Measurements from ENCODE around the gene ST3GAL6. TPM values are rescaled to one million over a fixed set of nuclear protein-coding genes. Genes with fewer than 3 reads are reported as not detected.

Gene ST3GAL6
- total and polyA plus RNA-seq, 2 of the 4 experiments (the other 2 are of a cell fraction) = 0.36 to 0.99 TPM

- ATAC-seq (ENCODE audit: low read depth) (no peak), DNase-seq (no peak)
- H3K27me3 ChIP-seq (ENCODE audit: control insufficient read depth, insufficient read depth, low read length) = no peaks in the 10 kb centered on the region
- 100% methylated on average over 2 of the region's 3 CpGs; no CpG with 5 or more reads in 1 of the 2 experiments for WGBS, 2 experiments (ENCODE audit: extremely low coverage in 2 of 2, insufficient read length in 1 of 2)
- H4K20me1 ChIP-seq (ENCODE audit: insufficient read depth, low read length) = peaks cover 3% of the 10 kb centered on the region; the same call in 1 of the 2 replicates
- peak overlapping the region; percentile 18; the same call in 1 of the 2 replicates for H2AK5ac ChIP-seq (ENCODE audit: low read depth, low read length)
- H3K4ac ChIP-seq (ENCODE audit: low read depth, low read length) = no peak overlapping the region
- H3K23ac ChIP-seq (ENCODE audit: low read depth, low read length) = peak overlapping the region; percentile 80; the same call in 1 of the 2 replicates
- H3K9me3 ChIP-seq (ENCODE audit: control insufficient read depth, insufficient read depth, low read length) = peaks cover 2% of the 10 kb centered on the region; the same call in 1 of the 2 replicates
- ChIA-PET CTCF (interaction anchor here (3.0 kb wide), 1 partner anchor 168 kb away, joined by 11 read pairs; no protein-coding TSS in a partner anchor), POLR2A (ENCODE audit: unreplicated experiment) (no interaction called here)
- H2BK5ac ChIP-seq (ENCODE audit: low read depth, low read length, poor library complexity, severe bottlenecking) = no peak overlapping the region
- no peak overlapping the region for H3K4me3 ChIP-seq (ENCODE audit: insufficient read depth, low read depth, low read length)
- H4K5ac ChIP-seq (ENCODE audit: low read depth, low read length) = peak overlapping the region; percentile 72; the same call in 1 of the 2 replicates
- no peak overlapping the region for H2AK9ac ChIP-seq (replicated peaks; ENCODE audit: low read depth, low read length, poor library complexity)
- H3K36me3 ChIP-seq (ENCODE audit: control insufficient read depth, insufficient read depth, low read length) = peaks cover 2% of the 10 kb centered on the region
- H3K27ac ChIP-seq (ENCODE audit: insufficient read depth, low read length) = no peak overlapping the region
- peak overlapping the region in 1 of 2 experiments; percentile 1; a peak in 1 of 4 replicates for H4K8ac ChIP-seq (ENCODE audit: low read depth in 2 of 2, low read length in 2 of 2)
- no peak for TF ChIP-seq MAZ (IDR thresholded peaks at IDR 0.05; ENCODE audit: borderline replicate concordance, low read depth, low read length)
- TF ChIP-seq ELK1 (IDR thresholded peaks at IDR 0.05; ENCODE audit: borderline replicate concordance, low read depth, low read length) = no peak
- TF ChIP-seq RFX5 (IDR thresholded peaks at IDR 0.05; ENCODE audit: low read depth, low read length) = no peak
- no peak for TF ChIP-seq BHLHE40 (IDR thresholded peaks at IDR 0.05; ENCODE audit: low read depth, low read length)
- TF ChIP-seq CHD1 (IDR thresholded peaks at IDR 0.05; ENCODE audit: low read depth, low read length) = no peak
- no peak for TF ChIP-seq FOS (IDR thresholded peaks at IDR 0.05; ENCODE audit: low read depth, low read length)
- no peak for TF ChIP-seq POLR2A (IDR thresholded peaks at IDR 0.05; ENCODE audit: low read depth, low read length)
- TF ChIP-seq MXI1 (IDR thresholded peaks at IDR 0.05; ENCODE audit: borderline replicate concordance, low read depth, low read length) = no peak
- TF ChIP-seq CEBPB (IDR thresholded peaks at IDR 0.05; ENCODE audit: low read depth, low read length) = no peak
- no peak for TF ChIP-seq NFE2L2 (IDR thresholded peaks at IDR 0.05; ENCODE audit: low read depth, low read length)
- TF ChIP-seq SMC3 (IDR thresholded peaks at IDR 0.05; ENCODE audit: low read depth, low read length) = no peak
- H3K18ac ChIP-seq (ENCODE audit: low read depth, low read length) = peak overlapping the region; percentile 18; the same call in 1 of the 2 replicates
- H3K14ac ChIP-seq (replicated peaks; ENCODE audit: low read depth, low read length) = peak overlapping the region; percentile 60
- no TSS peak for BruUV-seq (replicated peaks)
- no peak overlapping the region for H2BK20ac ChIP-seq (ENCODE audit: low read depth, low read length)
- no peak overlapping the region; the same call in 1 of the 2 replicates for H4K91ac ChIP-seq (ENCODE audit: insufficient read depth, low read depth, low read length)
- no peak overlapping the region for H3K56ac ChIP-seq (ENCODE audit: extremely low read depth, insufficient read depth, low read length)
- dilution Hi-C loops (cut with HindIII; ENCODE audit: low sequenced_read_pairs, unreplicated experiment) (no loop called here), intact Hi-C loops (cut with micrococcal nuclease) (no loop called here), in situ Hi-C loops (cut with MboI; ENCODE audit: low sequenced_read_pairs) (no loop called here)
- no peak overlapping the region for H2BK120ac ChIP-seq (ENCODE audit: low read depth, low read length)
- H3K4me2 ChIP-seq (ENCODE audit: low read depth, low read length) = no peak overlapping the region
- peaks cover 13 to 42% of the 10 kb centered on the region in 2 experiments; a peak in 3 of 4 replicates for H3K79me1 ChIP-seq (ENCODE audit: low read depth in 1 of 2, low read length in 2 of 2)
- no peaks in the 10 kb centered on the region; the same call in none of the 2 replicates for H3K9me1 ChIP-seq (ENCODE audit: insufficient read depth, low read length)
- no peak overlapping the region for H3K9ac ChIP-seq (ENCODE audit: low read depth, low read length)
- H2BK15ac ChIP-seq (ENCODE audit: low read depth, low read length) = no peak overlapping the region
- peaks cover 2% of the 10 kb centered on the region; the same call in 1 of the 2 replicates for H3K4me1 ChIP-seq (ENCODE audit: control insufficient read depth, insufficient read depth, low read length)
- H2AFZ ChIP-seq (replicated peaks; ENCODE audit: low read length, poor library complexity) = no peak overlapping the region
Measured at GRCh38 chr3:98826126-98826525, 63.0 kb downstream of the ST3GAL6 start.

Measured in IMR-90 (cell line).